DND-41 (cell line): ENCODE measurements around the gene MTA1.

Source experiments
- ATAC-seq: fragments of 200-7000 bp; cut with Tn5 transposase; 3 replicates; pipeline ENCODE4 v1.9.1; 2021; ENCODE audit warnings: low read depth; ENCODE audit not compliant: insufficient read depth
- DNase-seq: peaks from one replicate; pipeline ENCODE4 v3.0.0-alpha.2; 2020
- H2AFZ ChIP-seq: 2 replicates; pipeline ENCODE4 v1.6.0; 2012; ENCODE audit warnings: low read depth, low read length
- H3K27ac ChIP-seq: 2 replicates; pipeline ENCODE4 v1.5.1; 2012; ENCODE audit warnings: low read length, inconsistent platforms
- H3K27me3 ChIP-seq: fragments of 200-600 bp; sonication (generic); 2 replicates; pipeline ENCODE4 v1.6.0; 2012; ENCODE audit warnings: low read length, mild to moderate bottlenecking, inconsistent platforms; ENCODE audit not compliant: insufficient read depth, poor library complexity
- H3K36me3 ChIP-seq: 2 replicates; pipeline ENCODE4 v1.5.1; 2012; ENCODE audit warnings: low read length, inconsistent platforms; ENCODE audit not compliant: insufficient read depth
- H3K4me1 ChIP-seq: 2 replicates; pipeline ENCODE4 v1.5.1; 2012; ENCODE audit warnings: mild to moderate bottlenecking, low read length; ENCODE audit not compliant: insufficient read depth
- H3K4me2 ChIP-seq: 2 replicates; pipeline ENCODE4 v1.6.0; 2012; ENCODE audit warnings: mild to moderate bottlenecking, moderate library complexity, low read length, inconsistent platforms; ENCODE audit not compliant: insufficient read depth
- H3K4me3 ChIP-seq, 2 experiments: fragments of 200-600 bp in 1 of 2; shearing (Covaris generic) in 1 of 2; 2 replicates each; pipeline ENCODE4 v1.5.1; 2012 to 2016; ENCODE audit warnings: inconsistent platforms in 2 of 2, low read length in 2 of 2, mild to moderate bottlenecking in 2 of 2, low read depth in 1 of 2, moderate library complexity in 1 of 2
- H3K79me2 ChIP-seq: 2 replicates; pipeline ENCODE4 v1.6.0; 2012; ENCODE audit warnings: low read length, inconsistent platforms; ENCODE audit not compliant: insufficient read depth
- H3K9ac ChIP-seq: 2 replicates; pipeline ENCODE4 v1.6.0; 2012; ENCODE audit warnings: low read depth, mild to moderate bottlenecking, inconsistent platforms, low read length, moderate library complexity
- H3K9me3 ChIP-seq: 2 replicates; pipeline ENCODE4 v1.5.1; 2012; ENCODE audit warnings: low read length, moderate library complexity, mild to moderate bottlenecking, inconsistent platforms; ENCODE audit not compliant: insufficient read depth, severe bottlenecking
- H4K20me1 ChIP-seq: 2 replicates; pipeline ENCODE4 v1.6.0; 2012; ENCODE audit warnings: low read length; ENCODE audit not compliant: insufficient read depth
- EZH2 ChIP-seq: IDR thresholded peaks from 3 replicates; pipeline ENCODE4 v1.6.1; 2012; ENCODE audit warnings: borderline replicate concordance, low read depth, mild to moderate bottlenecking, moderate library complexity, low read length, inconsistent platforms; ENCODE audit not compliant: severe bottlenecking
- TF ChIP-seq, protein P1 (sequence below): IDR thresholded peaks from 2 replicates; pipeline ENCODE4 v1.5.1; 2012; ENCODE audit warnings: borderline replicate concordance, low read length, moderate library complexity, mild to moderate bottlenecking; ENCODE audit not compliant: poor library complexity, severe bottlenecking; ENCODE audit errors: extremely low read depth

MTA1 gene

GRCh38 chr14:105479431-105480158 lies 60.0 kb downstream of the MTA1 start:
- Histone ChIP-seq H3K36me3 (no peaks in the 10 kb centered on the region), H4K20me1 (peaks cover 18% of the 10 kb centered on the region), H3K4me3 (no peak overlapping the region), H2AFZ (no peak overlapping the region), H3K4me1 (peaks cover 34% of the 10 kb centered on the region), H3K79me2 (no peaks in the 10 kb centered on the region), H3K27ac (no peak overlapping the region), H3K9me3 (no peaks in the 10 kb centered on the region), H3K4me2 (no peak overlapping the region), H3K27me3 (peaks cover 21% of the 10 kb centered on the region), H3K9ac (no peak overlapping the region)
- no peak for ATAC-seq
- no peak for DNase-seq
- TF ChIP-seq, protein P1, sequence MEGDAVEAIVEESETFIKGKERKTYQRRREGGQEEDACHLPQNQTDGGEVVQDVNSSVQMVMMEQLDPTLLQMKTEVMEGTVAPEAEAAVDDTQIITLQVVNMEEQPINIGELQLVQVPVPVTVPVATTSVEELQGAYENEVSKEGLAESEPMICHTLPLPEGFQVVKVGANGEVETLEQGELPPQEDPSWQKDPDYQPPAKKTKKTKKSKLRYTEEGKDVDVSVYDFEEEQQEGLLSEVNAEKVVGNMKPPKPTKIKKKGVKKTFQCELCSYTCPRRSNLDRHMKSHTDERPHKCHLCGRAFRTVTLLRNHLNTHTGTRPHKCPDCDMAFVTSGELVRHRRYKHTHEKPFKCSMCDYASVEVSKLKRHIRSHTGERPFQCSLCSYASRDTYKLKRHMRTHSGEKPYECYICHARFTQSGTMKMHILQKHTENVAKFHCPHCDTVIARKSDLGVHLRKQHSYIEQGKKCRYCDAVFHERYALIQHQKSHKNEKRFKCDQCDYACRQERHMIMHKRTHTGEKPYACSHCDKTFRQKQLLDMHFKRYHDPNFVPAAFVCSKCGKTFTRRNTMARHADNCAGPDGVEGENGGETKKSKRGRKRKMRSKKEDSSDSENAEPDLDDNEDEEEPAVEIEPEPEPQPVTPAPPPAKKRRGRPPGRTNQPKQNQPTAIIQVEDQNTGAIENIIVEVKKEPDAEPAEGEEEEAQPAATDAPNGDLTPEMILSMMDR = no peak
- no peak for TF ChIP-seq EZH2

DNA sequence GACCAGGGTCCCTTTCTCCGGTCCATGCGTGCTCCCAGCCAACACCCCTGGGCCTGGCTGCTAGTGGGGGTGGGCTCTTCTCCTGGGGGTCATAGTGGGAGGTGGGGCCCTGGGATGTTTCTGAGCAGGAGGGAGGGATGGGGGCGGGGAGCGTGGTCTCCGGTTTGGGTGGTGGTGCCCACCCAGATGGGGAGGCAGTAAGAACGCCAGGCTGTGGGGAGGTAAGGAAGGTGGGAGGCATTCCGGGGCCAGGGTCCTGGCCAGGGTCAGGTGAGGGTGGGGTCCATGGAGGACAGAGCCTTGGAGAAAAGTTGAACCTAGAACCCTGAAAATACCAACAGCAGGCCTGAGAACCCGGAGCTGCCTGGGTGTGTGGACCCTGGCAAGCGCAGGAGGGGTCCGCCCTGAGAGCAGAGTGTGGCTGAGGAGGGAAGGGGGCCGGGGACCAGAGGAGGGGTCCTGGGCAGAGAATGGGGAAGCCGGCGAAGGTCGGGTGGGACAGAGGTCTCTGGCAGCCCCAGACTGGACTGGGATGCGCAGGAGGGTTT lies 60.6 kb downstream of the MTA1 start:
- Histone ChIP-seq H3K27me3 (peaks cover 21% of the 10 kb centered on the region), H2AFZ (no peak overlapping the region), H3K4me1 (peaks cover 27% of the 10 kb centered on the region), H4K20me1 (peaks cover 18% of the 10 kb centered on the region), H3K27ac (no peak overlapping the region), H3K4me3 (no peak overlapping the region), H3K79me2 (no peaks in the 10 kb centered on the region), H3K36me3 (no peaks in the 10 kb centered on the region), H3K4me2 (peak overlapping the region; percentile 81; the same call in 1 of the 2 replicates), H3K9ac (no peak overlapping the region), H3K9me3 (no peaks in the 10 kb centered on the region)
- ATAC-seq (no peak), DNase-seq (no peak)
- no peak for TF ChIP-seq EZH2
- TF ChIP-seq, protein P1 = no peak

GRCh38 chr14:105480807-105481801 lies 61.5 kb downstream of the MTA1 start:
- H3K9me3 ChIP-seq = no peaks in the 10 kb centered on the region
- peaks cover 21% of the 10 kb centered on the region for H3K27me3 ChIP-seq
- peak overlapping the region; percentile 70 for H2AFZ ChIP-seq
- H3K27ac ChIP-seq = peak overlapping the region; percentile 52
- TF ChIP-seq, protein P1 = peak; percentile 100
- no peak for TF ChIP-seq EZH2
- H4K20me1 ChIP-seq = peaks cover 12% of the 10 kb centered on the region
- no peaks in the 10 kb centered on the region for H3K79me2 ChIP-seq
- peak overlapping the region; percentile 58 for H3K9ac ChIP-seq
- peak; percentile 77 for ATAC-seq
- H3K4me2 ChIP-seq = peak overlapping the region; percentile 81
- peaks cover 26% of the 10 kb centered on the region for H3K4me1 ChIP-seq
- H3K4me3 ChIP-seq = peak overlapping the region; percentile 4 to 55; a peak in 2 of 4 replicates
- no peaks in the 10 kb centered on the region for H3K36me3 ChIP-seq
- DNase-seq = peak; percentile 82
